ENCODE results near the gene BTBD9.

Gene BTBD9

GRCh38 chr6:38477680-38478260, 162.0 kb downstream of the BTBD9 start:
- DNase-seq (ENCODE audit: extremely low spot score): no peak
- CTCF ChIA-PET: interaction anchor here (1.0 to 2.8 kb wide), 3 partner anchors 8 to 723 kb away, joined by 3 to 9 read pairs (median 3); no protein-coding TSS in a partner anchor
- no peak for TF ChIP-seq CTCF (IDR thresholded peaks at IDR 0.05; ENCODE audit: control extremely low read depth, extremely low read depth, low read depth, missing control alignments)
- POLR2A ChIA-PET: no interaction called here

GRCh38 chr6:38476888-38477287, 162.8 kb downstream of the BTBD9 start:
- CTCF ChIA-PET: interaction anchor here (1.0 to 4.3 kb wide), 7 partner anchors 9 to 784 kb away, joined by 3 to 17 read pairs (median 3); no protein-coding TSS in a partner anchor
- TF ChIP-seq CTCF (IDR thresholded peaks at IDR 0.05; ENCODE audit: control extremely low read depth, extremely low read depth, low read depth, missing control alignments): no peak
- POLR2A ChIA-PET: interaction anchor here (0.6 kb wide), 1 partner anchor 466 kb away, joined by 4 read pairs; no protein-coding TSS in a partner anchor
- DNase-seq (ENCODE audit: extremely low spot score): no peak

DNA sequence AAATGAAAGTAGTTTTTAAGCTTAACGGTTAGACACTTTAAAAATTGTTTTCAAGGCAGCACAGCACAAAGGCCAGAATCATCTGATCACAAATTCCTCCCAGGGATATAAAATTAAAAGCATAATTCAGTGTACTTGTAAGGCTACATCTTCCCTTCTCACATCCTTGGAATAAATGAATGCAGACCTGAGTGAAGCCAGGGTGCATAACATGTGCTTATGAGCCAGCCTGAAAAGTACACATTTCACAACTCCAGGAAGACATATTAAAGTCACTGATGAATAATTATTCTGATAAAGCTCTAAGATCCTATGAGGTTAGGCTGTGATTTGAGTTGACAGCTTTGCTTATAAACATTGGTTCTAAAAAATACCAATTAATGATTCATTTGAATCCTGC, 163.6 kb downstream of the BTBD9 start:
- DNase-seq (ENCODE audit: extremely low spot score): no peak
- TF ChIP-seq CTCF (IDR thresholded peaks at IDR 0.05; ENCODE audit: control extremely low read depth, extremely low read depth, low read depth, missing control alignments): no peak
- ChIA-PET CTCF (interaction anchor here (1.2 to 4.3 kb wide), 6 partner anchors 10 to 783 kb away, joined by 3 to 17 read pairs (median 4); no protein-coding TSS in a partner anchor), POLR2A (interaction anchor here (0.6 kb wide), 1 partner anchor 466 kb away, joined by 4 read pairs; no protein-coding TSS in a partner anchor)

GRCh38 chr6:38470548-38470947, 169.2 kb downstream of the BTBD9 start:
- no peak for DNase-seq (ENCODE audit: extremely low spot score)
- no peak for TF ChIP-seq CTCF (IDR thresholded peaks at IDR 0.05; ENCODE audit: control extremely low read depth, extremely low read depth, low read depth, missing control alignments)
- POLR2A ChIA-PET: no interaction called here
- CTCF ChIA-PET: no interaction called here

DNA sequence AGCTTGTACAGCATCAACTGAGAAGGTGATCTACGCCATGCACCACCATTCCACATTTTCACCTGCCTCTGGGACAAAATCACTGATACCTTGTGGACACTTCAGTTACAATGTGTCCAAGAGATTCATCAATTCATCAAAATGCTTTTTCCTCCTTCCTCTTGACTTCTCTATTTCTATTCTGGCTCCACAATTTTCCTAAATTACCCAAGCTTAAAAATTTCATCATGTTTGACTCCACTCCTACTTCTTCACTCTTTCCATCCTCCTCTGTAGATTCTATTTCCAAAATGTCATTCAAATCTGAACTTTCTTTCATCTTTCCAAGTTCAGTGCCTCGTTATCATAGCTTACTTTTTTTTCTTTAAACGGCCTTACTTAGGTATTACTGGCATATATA, 172.2 kb downstream of the BTBD9 start:
- POLR2A ChIA-PET: no interaction called here
- TF ChIP-seq CTCF (IDR thresholded peaks at IDR 0.05; ENCODE audit: control extremely low read depth, extremely low read depth, low read depth, missing control alignments): no peak
- CTCF ChIA-PET: interaction anchor here (1.4 kb wide), 1 partner anchor 319 kb away, joined by 3 read pairs; no protein-coding TSS in a partner anchor
- no peak for DNase-seq (ENCODE audit: extremely low spot score)

DNA sequence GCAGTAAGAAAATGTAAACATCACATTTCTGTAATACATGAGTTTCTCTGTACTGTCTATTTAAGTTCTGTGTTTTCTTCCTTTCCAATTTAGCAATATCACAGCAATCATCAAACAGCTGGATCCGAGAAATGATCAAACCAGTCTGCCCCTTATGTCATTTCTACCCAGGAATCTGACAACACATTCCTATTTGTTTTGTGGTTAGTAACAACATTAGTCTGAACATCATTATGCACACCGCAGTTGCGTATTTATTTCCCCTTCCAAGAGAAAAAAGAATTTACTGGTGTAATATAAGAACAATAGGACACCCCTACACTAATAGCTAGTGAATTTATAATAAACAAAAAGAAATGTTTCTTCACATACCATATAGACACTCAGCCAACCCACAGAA, 179.5 kb downstream of the BTBD9 start:
- POLR2A ChIA-PET: no interaction called here
- DNase-seq (ENCODE audit: extremely low spot score): no peak
- no peak for TF ChIP-seq CTCF (IDR thresholded peaks at IDR 0.05; ENCODE audit: control extremely low read depth, extremely low read depth, low read depth, missing control alignments)
- CTCF ChIA-PET: interaction anchor here (2.1 kb wide), 1 partner anchor 23 kb away, joined by 6 read pairs; no protein-coding TSS in a partner anchor

Measured in GM10248 (cell line).